Measurements from ENCODE around the gene TMED9. TPM values are rescaled to one million over a fixed set of nuclear protein-coding genes. Genes with fewer than 3 reads are reported as not detected.

Gene TMED9
- total RNA-seq (2012; rRNA removed) (123 and 142 TPM in 2 replicates), polyA plus RNA-seq (2012; rRNA removed) (269 and 357 TPM in 2 replicates), Bru-seq, nascent RNA (percentile 86 among the genes with signal in this experiment), BruChase-seq, experiment 1, labeled RNA remaining after a 6-hour chase (percentile 90 among the genes with signal in this experiment), BruChase-seq, experiment 2, labeled RNA remaining after a 2-hour chase (percentile 85 among the genes with signal in this experiment)
- 258 and 428 TPM in 2 replicates for polyA plus RNA-seq (2012; cell fraction: cytosol; rRNA removed)
- 81.0 and 128 TPM in 2 replicates for polyA plus RNA-seq (2012; cell fraction: nucleus; rRNA removed; ENCODE audit: low replicate concordance)
- long read RNA-seq, transcript TMED9-201 (5 exons, 1,473 nt), result major isoform, 226 of 244 reads
- long read RNA-seq, partial matches to known transcripts, result 15 of 244 reads
- long read RNA-seq, other reads (novel, unspliced or antisense), result 3 of 244 reads

DNA sequence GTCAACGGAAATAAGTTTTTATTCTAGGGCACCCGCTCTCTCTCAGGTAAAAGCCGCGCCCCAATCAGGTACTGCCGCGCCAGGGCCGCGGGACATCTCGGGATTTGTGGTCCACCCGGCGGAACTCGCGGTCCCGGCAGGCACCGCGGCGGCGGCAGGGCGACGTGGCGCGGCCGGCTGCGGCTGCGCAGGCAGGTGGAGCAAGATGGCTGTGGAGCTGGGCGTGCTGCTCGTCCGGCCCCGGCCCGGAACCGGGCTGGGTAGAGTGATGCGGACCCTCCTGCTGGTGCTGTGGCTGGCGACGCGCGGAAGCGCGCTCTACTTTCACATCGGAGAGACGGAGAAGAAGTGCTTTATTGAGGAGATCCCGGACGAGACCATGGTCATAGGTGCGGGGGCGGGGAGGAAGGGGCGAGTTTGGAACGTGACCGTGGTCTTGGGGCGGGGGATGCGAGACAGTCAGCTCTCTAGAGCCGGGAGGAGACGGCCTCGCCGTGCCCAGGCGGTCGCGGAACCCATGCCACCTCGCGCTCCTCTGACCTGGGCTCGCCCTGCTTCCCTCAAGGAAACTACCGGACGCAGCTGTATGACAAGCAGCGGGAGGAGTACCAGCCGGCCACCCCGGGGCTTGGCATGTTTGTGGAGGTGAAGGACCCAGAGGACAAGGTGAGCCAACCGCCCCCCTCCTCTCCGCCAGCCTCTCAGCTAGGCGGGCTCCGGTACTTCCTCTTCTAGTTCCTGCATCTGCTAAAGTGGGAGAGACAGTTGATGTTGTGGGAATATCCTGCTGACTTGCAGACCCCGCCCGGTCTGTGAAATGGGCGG is at the start of gene TMED9:
Gene TMED9, plus strand, starts transcription at position 194 of the 825 bp plus-strand sequence. Its CDS starts 12 bp downstream, at position 206.
- H2BK20ac ChIP-seq (ENCODE audit: low read depth, low read length), result no peak within 1 kb of the TSS; the same call in 1 of the 2 replicates
- H4K91ac ChIP-seq (ENCODE audit: insufficient read depth, low read depth, low read length), result peak within 1 kb of the TSS; percentile 93
- H3K23ac ChIP-seq (ENCODE audit: low read depth, low read length), result peak within 1 kb of the TSS; percentile 96
- H4K8ac ChIP-seq (ENCODE audit: low read depth in 2 of 2, low read length in 2 of 2), result peak within 1 kb of the TSS; percentile 97 to 98
- ChIA-PET POLR2A (ENCODE audit: unreplicated experiment) (interaction anchor here (0.6 kb wide), 1 partner anchor 56 kb away, joined by 4 read pairs; no protein-coding TSS in a partner anchor), CTCF (no interaction called here)
- peaks cover 8% of the 10 kb centered on the region; the same call in 1 of the 2 replicates for H4K20me1 ChIP-seq (ENCODE audit: insufficient read depth, low read length)
- H2AK5ac ChIP-seq (ENCODE audit: low read depth, low read length), result peak within 1 kb of the TSS; percentile 98
- peak within 1 kb of the TSS; percentile 100 for H2AK9ac ChIP-seq (replicated peaks; ENCODE audit: low read depth, low read length, poor library complexity)
- peak within 1 kb of the TSS; percentile 99 for H3K4ac ChIP-seq (ENCODE audit: low read depth, low read length)
- dilution Hi-C loops (cut with HindIII; ENCODE audit: low sequenced_read_pairs, unreplicated experiment), result no loop called here
- no peak within 1 kb of the TSS; the same call in 2 of the 3 replicates for H2BK15ac ChIP-seq (ENCODE audit: low read depth, low read length)
- H3K79me1 ChIP-seq (ENCODE audit: low read depth in 1 of 2, low read length in 2 of 2), result peaks cover 15 to 44% of the 10 kb centered on the region in 2 experiments
- H3K27me3 ChIP-seq (ENCODE audit: control insufficient read depth, insufficient read depth, low read length), result no peaks in the 10 kb centered on the region
- H3K14ac ChIP-seq (replicated peaks; ENCODE audit: low read depth, low read length), result peak within 1 kb of the TSS; percentile 100
- WGBS, 2 experiments (ENCODE audit: extremely low coverage in 2 of 2, insufficient read length in 1 of 2), result 0% methylated on average over 23 of the region's 71 CpGs; no CpG with 5 or more reads in 1 of the 2 experiments
- TSS peak; percentile 35 for BruUV-seq (replicated peaks)
- peak within 1 kb of the TSS; percentile 94 for H3K4me2 ChIP-seq (ENCODE audit: low read depth, low read length)
- peak; percentile 82 for DNase-seq
- peak within 1 kb of the TSS; percentile 80 for H3K4me3 ChIP-seq (ENCODE audit: insufficient read depth, low read depth, low read length)
- intact Hi-C loops (cut with micrococcal nuclease), result loop anchor here (2.0 kb wide), 2 partner anchors 39 to 75 kb away; partner anchors contain the start of gene DDX41
- in situ Hi-C loops (cut with MboI; ENCODE audit: low sequenced_read_pairs), result no loop called here
- peak within 1 kb of the TSS; percentile 89 for H4K5ac ChIP-seq (ENCODE audit: low read depth, low read length)
- peaks cover 3% of the 10 kb centered on the region; the same call in 1 of the 2 replicates for H3K4me1 ChIP-seq (ENCODE audit: control insufficient read depth, insufficient read depth, low read length)
- ATAC-seq (ENCODE audit: low read depth), result peak; percentile 99
- H3K9ac ChIP-seq (ENCODE audit: low read depth, low read length), result peak within 1 kb of the TSS; percentile 96
- peak within 1 kb of the TSS; percentile 76 for H2BK120ac ChIP-seq (ENCODE audit: low read depth, low read length)
- H3K27ac ChIP-seq (ENCODE audit: insufficient read depth, low read length), result peak within 1 kb of the TSS; percentile 96
- H3K36me3 ChIP-seq (ENCODE audit: control insufficient read depth, insufficient read depth, low read length), result peaks cover 35% of the 10 kb centered on the region
- H3K56ac ChIP-seq (ENCODE audit: extremely low read depth, insufficient read depth, low read length), result peak within 1 kb of the TSS; percentile 94
- peak within 1 kb of the TSS; percentile 71 for H3K18ac ChIP-seq (ENCODE audit: low read depth, low read length)
- H2BK5ac ChIP-seq (ENCODE audit: low read depth, low read length, poor library complexity, severe bottlenecking), result peak within 1 kb of the TSS; percentile 77
- H3K9me1 ChIP-seq (ENCODE audit: insufficient read depth, low read length), result peaks cover 19% of the 10 kb centered on the region
- H2AFZ ChIP-seq (replicated peaks; ENCODE audit: low read length, poor library complexity), result peak within 1 kb of the TSS; percentile 98
- H3K9me3 ChIP-seq (ENCODE audit: control insufficient read depth, insufficient read depth, low read length), result no peaks in the 10 kb centered on the region
- peak; percentile 78; the same call in 1 of the 2 replicates for TF ChIP-seq MXI1 (IDR thresholded peaks at IDR 0.05; ENCODE audit: borderline replicate concordance, low read depth, low read length)
- no peak for TF ChIP-seq MAFK (IDR thresholded peaks at IDR 0.05; ENCODE audit: low read depth, low read length)
- TF ChIP-seq, protein P1, sequence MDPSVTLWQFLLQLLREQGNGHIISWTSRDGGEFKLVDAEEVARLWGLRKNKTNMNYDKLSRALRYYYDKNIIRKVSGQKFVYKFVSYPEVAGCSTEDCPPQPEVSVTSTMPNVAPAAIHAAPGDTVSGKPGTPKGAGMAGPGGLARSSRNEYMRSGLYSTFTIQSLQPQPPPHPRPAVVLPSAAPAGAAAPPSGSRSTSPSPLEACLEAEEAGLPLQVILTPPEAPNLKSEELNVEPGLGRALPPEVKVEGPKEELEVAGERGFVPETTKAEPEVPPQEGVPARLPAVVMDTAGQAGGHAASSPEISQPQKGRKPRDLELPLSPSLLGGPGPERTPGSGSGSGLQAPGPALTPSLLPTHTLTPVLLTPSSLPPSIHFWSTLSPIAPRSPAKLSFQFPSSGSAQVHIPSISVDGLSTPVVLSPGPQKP (IDR thresholded peaks at IDR 0.05; ENCODE audit: borderline replicate concordance, low read depth, low read length), result no peak
- peak; percentile 96 for TF ChIP-seq POLR2A (IDR thresholded peaks at IDR 0.05; ENCODE audit: low read depth, low read length)
- TF ChIP-seq, protein P2, sequence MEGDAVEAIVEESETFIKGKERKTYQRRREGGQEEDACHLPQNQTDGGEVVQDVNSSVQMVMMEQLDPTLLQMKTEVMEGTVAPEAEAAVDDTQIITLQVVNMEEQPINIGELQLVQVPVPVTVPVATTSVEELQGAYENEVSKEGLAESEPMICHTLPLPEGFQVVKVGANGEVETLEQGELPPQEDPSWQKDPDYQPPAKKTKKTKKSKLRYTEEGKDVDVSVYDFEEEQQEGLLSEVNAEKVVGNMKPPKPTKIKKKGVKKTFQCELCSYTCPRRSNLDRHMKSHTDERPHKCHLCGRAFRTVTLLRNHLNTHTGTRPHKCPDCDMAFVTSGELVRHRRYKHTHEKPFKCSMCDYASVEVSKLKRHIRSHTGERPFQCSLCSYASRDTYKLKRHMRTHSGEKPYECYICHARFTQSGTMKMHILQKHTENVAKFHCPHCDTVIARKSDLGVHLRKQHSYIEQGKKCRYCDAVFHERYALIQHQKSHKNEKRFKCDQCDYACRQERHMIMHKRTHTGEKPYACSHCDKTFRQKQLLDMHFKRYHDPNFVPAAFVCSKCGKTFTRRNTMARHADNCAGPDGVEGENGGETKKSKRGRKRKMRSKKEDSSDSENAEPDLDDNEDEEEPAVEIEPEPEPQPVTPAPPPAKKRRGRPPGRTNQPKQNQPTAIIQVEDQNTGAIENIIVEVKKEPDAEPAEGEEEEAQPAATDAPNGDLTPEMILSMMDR (conservative IDR thresholded peaks at IDR 0.05; ENCODE audit: low read depth, low read length), result no peak
- no peak; the same call in 1 of the 2 replicates for TF ChIP-seq CEBPB (IDR thresholded peaks at IDR 0.05; ENCODE audit: low read depth, low read length)
- TF ChIP-seq RAD21 (IDR thresholded peaks at IDR 0.05; ENCODE audit: low read length), result no peak
- peak; percentile 45; the same call in 1 of the 2 replicates for TF ChIP-seq MAZ (IDR thresholded peaks at IDR 0.05; ENCODE audit: borderline replicate concordance, low read depth, low read length)
- no peak for TF ChIP-seq RFX5 (IDR thresholded peaks at IDR 0.05; ENCODE audit: low read depth, low read length)
- TF ChIP-seq FOS (IDR thresholded peaks at IDR 0.05; ENCODE audit: low read depth, low read length), result no peak
- TF ChIP-seq CHD1 (IDR thresholded peaks at IDR 0.05; ENCODE audit: low read depth, low read length), result no peak
- no peak for TF ChIP-seq SMC3 (IDR thresholded peaks at IDR 0.05; ENCODE audit: low read depth, low read length)
